ENCODE measurements around the gene ITIH2. TPM values are rescaled to one million over a fixed set of nuclear protein-coding genes. Genes with fewer than 3 reads are reported as not detected.

ITIH2 gene
- total RNA-seq, 4 donors from 2014 or later = not detected

DNA sequence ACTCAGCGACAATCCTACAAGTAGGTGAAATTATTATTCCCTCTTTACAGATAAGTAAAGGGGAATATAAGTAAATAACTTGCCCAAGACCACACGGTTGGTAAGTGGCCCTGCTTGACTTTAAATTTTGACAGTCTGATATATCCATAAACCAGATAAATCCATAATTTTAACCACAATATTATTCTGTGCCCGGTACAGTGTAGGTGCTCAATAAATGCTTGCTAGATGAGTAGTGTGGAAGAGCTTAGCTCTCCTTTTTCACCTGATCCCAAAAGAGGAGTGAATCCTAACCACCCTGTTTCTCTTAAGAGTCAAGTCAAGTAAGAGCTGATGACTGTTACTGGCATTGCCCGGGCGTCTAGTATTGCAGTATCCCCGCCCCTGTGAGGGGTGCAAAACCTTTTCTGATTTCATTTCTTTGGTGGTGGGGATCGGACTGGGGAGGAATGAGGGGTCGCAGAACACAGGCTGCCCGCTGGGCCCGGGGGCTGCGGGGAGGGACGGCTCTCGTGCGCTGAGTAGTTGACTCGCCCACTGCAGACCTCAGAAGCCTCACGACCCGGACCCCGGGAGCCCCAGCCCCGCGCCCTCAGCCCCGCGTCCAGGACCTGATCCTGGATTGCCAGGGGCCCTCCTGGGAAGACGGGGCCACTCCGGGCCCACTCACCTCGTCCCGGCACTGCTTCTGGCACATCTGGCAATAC lies 84.2 kb downstream of the ITIH2 start:
- in situ Hi-C loops (cut with MboI; ENCODE audit: low pct_ligation_motif_present in 1 of 4, low pct_unique_long_range_greater_than_20kb in 1 of 4, low sequenced_read_pairs in 3 of 4) (no loop called here), intact Hi-C loops (cut with DNase I; ENCODE audit: low total_unique reads) (no loop called here)
- Histone ChIP-seq H3K4me3 (peak overlapping the region; percentile 66 to 98 (median 92)), H3K27me3 (no peaks in the 10 kb centered on the region), H3K36me3 (no peaks in the 10 kb centered on the region), H3K27ac (peak overlapping the region; percentile 88 to 93 (median 91)), H3K9me3 (no peaks in the 10 kb centered on the region), H3K4me1 (peaks cover 24 to 47% (median 39%) of the 10 kb centered on the region in 4 donors)
- TF ChIP-seq, protein P1, sequence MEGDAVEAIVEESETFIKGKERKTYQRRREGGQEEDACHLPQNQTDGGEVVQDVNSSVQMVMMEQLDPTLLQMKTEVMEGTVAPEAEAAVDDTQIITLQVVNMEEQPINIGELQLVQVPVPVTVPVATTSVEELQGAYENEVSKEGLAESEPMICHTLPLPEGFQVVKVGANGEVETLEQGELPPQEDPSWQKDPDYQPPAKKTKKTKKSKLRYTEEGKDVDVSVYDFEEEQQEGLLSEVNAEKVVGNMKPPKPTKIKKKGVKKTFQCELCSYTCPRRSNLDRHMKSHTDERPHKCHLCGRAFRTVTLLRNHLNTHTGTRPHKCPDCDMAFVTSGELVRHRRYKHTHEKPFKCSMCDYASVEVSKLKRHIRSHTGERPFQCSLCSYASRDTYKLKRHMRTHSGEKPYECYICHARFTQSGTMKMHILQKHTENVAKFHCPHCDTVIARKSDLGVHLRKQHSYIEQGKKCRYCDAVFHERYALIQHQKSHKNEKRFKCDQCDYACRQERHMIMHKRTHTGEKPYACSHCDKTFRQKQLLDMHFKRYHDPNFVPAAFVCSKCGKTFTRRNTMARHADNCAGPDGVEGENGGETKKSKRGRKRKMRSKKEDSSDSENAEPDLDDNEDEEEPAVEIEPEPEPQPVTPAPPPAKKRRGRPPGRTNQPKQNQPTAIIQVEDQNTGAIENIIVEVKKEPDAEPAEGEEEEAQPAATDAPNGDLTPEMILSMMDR (IDR thresholded peaks at IDR 0.05) = no peak
- TF ChIP-seq POLR2AphosphoS5 (IDR thresholded peaks at IDR 0.05) = no peak
- TF ChIP-seq POLR2A (IDR thresholded peaks at IDR 0.05) = no peak
- no peak for TF ChIP-seq EP300 (IDR thresholded peaks at IDR 0.05; ENCODE audit: low read depth)
- DNase-seq = no peak
- WGBS, 2 donors (ENCODE audit: low coverage in 1 of 2) = 3% methylated on average over 18 of the region's 26 CpGs; no CpG with 5 or more reads in 1 of the 2 donors

DNA sequence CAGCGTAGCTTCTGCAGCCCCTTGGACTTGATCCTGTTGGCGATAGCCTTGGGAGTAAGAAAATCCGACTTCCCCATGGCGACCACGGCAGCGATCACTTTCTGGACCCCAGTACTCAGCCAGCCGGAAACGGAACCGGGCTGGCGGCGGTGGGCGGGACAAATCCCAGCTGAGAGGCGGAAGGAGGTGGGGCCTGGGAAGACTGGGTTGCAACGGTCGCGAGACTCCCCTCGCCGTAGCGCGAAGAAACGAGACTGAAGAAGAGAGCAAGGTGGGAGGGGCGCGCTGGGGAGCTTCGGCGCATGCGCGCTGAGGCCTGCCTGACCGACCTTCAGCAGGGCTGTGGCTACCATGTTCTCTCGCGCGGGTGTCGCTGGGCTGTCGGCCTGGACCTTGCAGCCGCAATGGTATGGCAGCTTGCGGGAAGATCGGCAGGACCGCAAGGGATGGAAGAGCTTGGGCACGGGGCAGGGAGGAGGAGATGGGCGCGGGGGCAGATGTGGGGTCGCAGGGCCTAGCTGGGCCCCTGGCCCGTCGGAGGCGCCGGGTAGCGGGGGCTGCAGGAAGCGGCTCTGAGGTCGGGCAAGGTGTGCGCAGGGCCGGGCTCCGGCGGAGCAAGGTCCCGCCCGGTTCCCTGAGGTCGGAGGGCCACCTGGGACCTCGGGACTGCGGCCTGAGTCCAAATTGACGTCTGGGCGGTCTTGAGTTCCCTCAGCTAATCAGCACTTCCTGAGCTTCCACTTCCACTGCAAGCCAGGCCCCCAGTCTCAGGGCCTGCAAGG lies 84.9 kb downstream of the ITIH2 start, which contains the start of the genes ATP5F1C and KIN:
ATP5F1C (plus strand) TSS at position 321 of the 782 bp plus-strand sequence; CDS start at position 352, 31 bp downstream.
KIN (minus strand) TSS at position 137 of the 782 bp plus-strand sequence; CDS start at position 77, 60 bp downstream.
- TF ChIP-seq, protein P1 (IDR thresholded peaks at IDR 0.05) = peak in 1 of 5 experiments; percentile 12
- TF ChIP-seq POLR2AphosphoS5 (IDR thresholded peaks at IDR 0.05) = peak; percentile 94 to 97 (median 96)
- TF ChIP-seq POLR2A (IDR thresholded peaks at IDR 0.05) = peak; percentile 95
- TF ChIP-seq EP300 (IDR thresholded peaks at IDR 0.05; ENCODE audit: low read depth) = no peak
- in situ Hi-C loops (cut with MboI; ENCODE audit: low pct_ligation_motif_present in 1 of 4, low pct_unique_long_range_greater_than_20kb in 1 of 4, low sequenced_read_pairs in 3 of 4) (no loop called here), intact Hi-C loops (cut with DNase I; ENCODE audit: low total_unique reads) (no loop called here)
- 1% methylated on average over 43 of the region's 59 CpGs; no CpG with 5 or more reads in 1 of the 2 donors for WGBS, 2 donors (ENCODE audit: low coverage in 1 of 2)
- Histone ChIP-seq H3K4me3 (peak within 1 kb of the TSS; percentile 81 to 98 (median 92)), H3K27me3 (no peaks in the 10 kb centered on the region), H3K4me1 (peaks cover 24 to 54% (median 46%) of the 10 kb centered on the region in 4 donors), H3K27ac (peak within 1 kb of the TSS; percentile 88 to 93 (median 91)), H3K9me3 (no peaks in the 10 kb centered on the region), H3K36me3 (no peaks in the 10 kb centered on the region)
- DNase-seq = peak; percentile 98

DNA sequence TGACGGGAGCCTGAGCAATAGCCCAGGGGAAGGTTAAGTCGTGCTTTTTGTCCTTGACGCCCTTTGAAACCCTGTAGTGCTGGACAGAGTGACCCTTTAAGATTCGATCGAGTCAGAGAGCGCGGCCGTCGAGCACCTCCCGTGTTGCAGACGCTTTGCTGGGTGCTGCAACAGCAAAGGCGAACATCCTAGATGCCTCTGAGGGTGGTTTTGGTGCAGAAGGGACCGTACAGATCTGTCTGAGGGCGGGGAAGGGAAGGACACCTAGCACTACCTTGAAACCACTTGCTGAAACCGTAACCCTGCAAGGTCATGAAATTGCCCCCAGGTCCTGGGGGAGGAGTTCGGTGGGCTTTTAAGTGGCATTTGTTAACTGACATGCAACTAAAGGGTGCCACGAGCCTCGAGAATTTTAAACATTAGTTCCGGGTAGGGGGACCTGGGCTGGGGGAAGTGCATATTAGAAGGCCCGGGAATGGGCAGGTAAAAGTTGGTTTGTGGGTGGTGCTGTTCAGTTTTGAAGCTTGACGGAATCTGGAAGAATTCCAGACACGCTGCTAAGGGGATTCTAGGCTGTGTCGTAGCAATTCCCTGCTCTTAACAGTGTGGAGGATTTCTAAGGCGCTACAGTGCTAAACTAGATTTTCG lies 85.6 kb downstream of the ITIH2 start:
- intact Hi-C loops (cut with DNase I; ENCODE audit: low total_unique reads) = no loop called here

More for the DNA sequence above, 85.6 kb downstream of the ITIH2 start:
- WGBS, 2 donors (ENCODE audit: low coverage in 1 of 2) = 2 to 3% methylated on average over 6 to 25 of the region's 25 CpGs
- Histone ChIP-seq H3K4me1 (peaks cover 24 to 62% (median 53%) of the 10 kb centered on the region in 4 donors), H3K36me3 (no peaks in the 10 kb centered on the region), H3K27me3 (no peaks in the 10 kb centered on the region), H3K9me3 (no peaks in the 10 kb centered on the region), H3K4me3 (peak overlapping the region; percentile 81 to 98 (median 92)), H3K27ac (peak overlapping the region; percentile 88 to 93 (median 91))
- in situ Hi-C loops (cut with MboI; ENCODE audit: low pct_ligation_motif_present in 1 of 4, low pct_unique_long_range_greater_than_20kb in 1 of 4, low sequenced_read_pairs in 3 of 4) = no loop called here
- no peak for DNase-seq
- TF ChIP-seq, protein P1 (IDR thresholded peaks at IDR 0.05) = no peak
- no peak for TF ChIP-seq EP300 (IDR thresholded peaks at IDR 0.05; ENCODE audit: low read depth)
- no peak for TF ChIP-seq POLR2A (IDR thresholded peaks at IDR 0.05)
- TF ChIP-seq POLR2AphosphoS5 (IDR thresholded peaks at IDR 0.05) = no peak
